NCI-H748 (cell line): ENCODE data around the gene SOD1.
"Not testable (repeated sequence)": the region's sequence is repeated elsewhere in the genome, so short reads cannot be mapped to it uniquely, and the experiment has no call there.

Experiments used
- DNase-seq: peaks from one replicate; lab custom pipeline; 2025; ENCODE audit not compliant: unreplicated experiment; lab: John Stamatoyannopoulos, UW

Gene SOD1

GRCh38 chr21:31659536-31660258, at the start of gene SOD1:
SOD1 (plus strand) TSS chr21:31659693; CDS start chr21:31659770, 77 bp downstream.
- DNase-seq = peak; percentile 94

GRCh38 chr21:31611445-31611844, 48.0 kb upstream of the SOD1 start:
- no peak for DNase-seq

GRCh38 chr21:31612894-31613785, 46.4 kb upstream of the SOD1 start:
- DNase-seq = no peak

- no peak for DNase-seq
Measured at GRCh38 chr21:31614705-31615104, 44.8 kb upstream of the SOD1 start.

GRCh38 chr21:31616216-31616615, 43.3 kb upstream of the SOD1 start:
- no peak for DNase-seq

- no peak for DNase-seq
Measured at GRCh38 chr21:31618696-31619430, 40.6 kb upstream of the SOD1 start.

GRCh38 chr21:31622397-31622796, 37.1 kb upstream of the SOD1 start:
- no peak for DNase-seq

GRCh38 chr21:31623664-31624063, 35.8 kb upstream of the SOD1 start:
- no peak for DNase-seq

GRCh38 chr21:31624181-31624580, 35.3 kb upstream of the SOD1 start:
- DNase-seq = no peak

GRCh38 chr21:31624961-31625491, 34.5 kb upstream of the SOD1 start:
- no peak for DNase-seq

- peak; percentile 16 for DNase-seq
Measured at GRCh38 chr21:31629972-31630711, 29.4 kb upstream of the SOD1 start.

- DNase-seq = not testable (repeated sequence)
Measured at GRCh38 chr21:31631881-31632280, 27.6 kb upstream of the SOD1 start.

GRCh38 chr21:31634993-31635392, 24.5 kb upstream of the SOD1 start:
- no peak for DNase-seq

GRCh38 chr21:31636874-31637273, 22.6 kb upstream of the SOD1 start:
- DNase-seq = no peak

GRCh38 chr21:31641416-31641922, 18.0 kb upstream of the SOD1 start:
- DNase-seq = no peak

GRCh38 chr21:31644643-31645042, 14.8 kb upstream of the SOD1 start:
- no peak for DNase-seq

GRCh38 chr21:31647650-31648049, 11.8 kb upstream of the SOD1 start:
- DNase-seq = no peak

- DNase-seq = no peak
Measured at GRCh38 chr21:31650930-31651329, 8.6 kb upstream of the SOD1 start.

GRCh38 chr21:31651491-31651890, 8.0 kb upstream of the SOD1 start:
- DNase-seq = not testable (repeated sequence)

GRCh38 chr21:31654340-31654739, 5.2 kb upstream of the SOD1 start:
- DNase-seq = no peak
